Amygdala (tissue), 56 donors: ENCODE results near the gene NCKIPSD.

Experiments
- DNase-seq, 56 donors: peaks; one replicate each; lab custom pipeline; 2025; lab: John Stamatoyannopoulos, UW

The NCKIPSD gene

GRCh38 chr3:48697952-48698351 lies 12.2 kb upstream of the NCKIPSD start:
- DNase-seq: no peak

DNA sequence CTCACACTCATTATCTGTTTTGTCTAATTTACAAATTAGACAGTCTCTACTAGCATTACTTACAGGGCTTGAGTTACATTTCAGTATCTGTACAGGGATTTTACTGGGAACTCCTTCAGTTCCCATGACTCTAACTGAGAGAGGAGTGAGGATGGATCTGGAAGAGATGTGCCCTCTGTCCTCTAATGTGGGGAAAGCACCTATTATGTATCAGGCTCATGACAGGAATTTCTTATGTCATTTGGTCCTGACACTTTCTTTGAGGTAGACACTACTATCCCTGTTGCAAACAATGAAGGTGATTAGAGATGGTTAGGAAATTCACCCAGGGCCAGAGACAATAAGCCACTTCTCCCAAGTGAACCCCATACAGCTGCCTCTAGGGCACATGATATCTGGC lies 10.9 kb upstream of the NCKIPSD start:
- DNase-seq: no peak

- DNase-seq: no peak
Measured at GRCh38 chr3:48696156-48696555, 10.4 kb upstream of the NCKIPSD start.

- DNase-seq: peak in 20 of 56 donors; percentile 7 to 64 (median 42)
Measured at GRCh38 chr3:48695393-48695753, 9.7 kb upstream of the NCKIPSD start.

- DNase-seq: peak in 50 of 56 donors; percentile 9 to 83 (median 58)
Measured at GRCh38 chr3:48694610-48695392, 9.1 kb upstream of the NCKIPSD start.

- DNase-seq: no peak
Measured at GRCh38 chr3:48693826-48694225, 8.1 kb upstream of the NCKIPSD start.

GRCh38 chr3:48692551-48692950 lies 6.8 kb upstream of the NCKIPSD start:
- DNase-seq: peak in 6 of 56 donors; percentile 14 to 46 (median 22)

DNA sequence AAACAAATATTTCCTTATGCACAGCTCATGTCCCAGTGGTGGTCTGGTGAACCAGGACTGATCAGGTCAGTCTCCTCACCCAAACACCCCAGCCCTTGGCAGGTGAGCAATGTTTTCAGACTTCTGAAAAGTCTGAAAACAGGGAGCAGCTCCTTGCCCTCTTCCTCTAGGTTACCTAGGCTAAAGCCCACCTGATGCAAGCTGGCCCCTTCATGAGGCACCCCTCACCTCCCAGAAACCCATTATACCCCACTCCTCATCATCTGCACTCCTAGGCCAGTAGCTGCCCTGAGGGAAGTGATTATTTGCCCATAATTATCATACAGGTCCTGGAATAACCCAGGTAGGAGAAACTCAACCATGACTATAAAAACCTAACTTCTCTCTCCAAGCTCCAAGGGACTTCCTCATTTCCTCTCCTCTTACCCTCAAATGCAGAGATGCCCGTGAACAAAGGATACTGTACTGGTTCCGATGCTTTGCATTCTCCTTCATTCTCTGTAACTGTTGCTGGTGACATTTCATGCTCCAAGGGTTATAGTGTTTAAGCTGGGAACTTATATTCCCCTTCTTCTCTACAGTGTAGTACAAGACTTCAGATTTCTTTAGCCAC lies 5.2 kb upstream of the NCKIPSD start:
- no peak for DNase-seq

DNA sequence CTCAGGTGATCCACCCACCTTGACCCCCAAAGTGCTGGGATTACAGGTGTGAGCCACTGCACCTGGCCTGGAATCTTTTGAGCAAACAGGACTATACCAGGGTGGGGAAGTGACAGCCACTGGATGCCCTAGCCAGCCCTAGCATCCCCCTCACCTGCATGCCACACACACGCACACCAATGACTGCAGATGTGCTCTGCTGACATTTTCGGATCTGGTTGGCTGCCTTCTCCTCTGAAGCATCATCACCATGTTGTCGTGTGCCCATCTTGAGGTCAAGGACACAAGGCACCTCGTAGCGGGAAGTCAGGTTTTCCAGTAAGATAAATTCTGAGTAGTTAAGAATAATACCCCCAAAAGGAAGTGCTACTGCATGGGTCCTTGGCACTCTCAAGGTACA lies 3.7 kb upstream of the NCKIPSD start:
- no peak for DNase-seq

DNA sequence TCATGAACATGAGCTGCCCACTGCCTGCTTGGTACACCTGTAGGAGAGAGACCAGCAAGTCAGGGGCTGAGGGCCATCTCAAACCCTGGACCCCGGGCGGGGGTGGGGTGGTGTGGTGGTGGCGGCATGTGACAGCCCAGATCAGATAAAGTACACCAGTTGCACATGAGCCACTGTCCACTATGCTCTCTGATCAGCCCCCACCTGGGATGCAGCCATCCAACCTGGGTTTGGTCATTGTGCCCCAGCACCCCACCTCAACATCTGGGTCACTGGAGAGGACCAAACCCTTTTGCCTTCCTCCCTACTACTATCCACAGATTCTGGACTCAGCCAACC lies 3.0 kb upstream of the NCKIPSD start:
- DNase-seq: no peak

GRCh38 chr3:48688032-48688736 lies 2.5 kb upstream of the NCKIPSD start:
- DNase-seq: no peak

DNA sequence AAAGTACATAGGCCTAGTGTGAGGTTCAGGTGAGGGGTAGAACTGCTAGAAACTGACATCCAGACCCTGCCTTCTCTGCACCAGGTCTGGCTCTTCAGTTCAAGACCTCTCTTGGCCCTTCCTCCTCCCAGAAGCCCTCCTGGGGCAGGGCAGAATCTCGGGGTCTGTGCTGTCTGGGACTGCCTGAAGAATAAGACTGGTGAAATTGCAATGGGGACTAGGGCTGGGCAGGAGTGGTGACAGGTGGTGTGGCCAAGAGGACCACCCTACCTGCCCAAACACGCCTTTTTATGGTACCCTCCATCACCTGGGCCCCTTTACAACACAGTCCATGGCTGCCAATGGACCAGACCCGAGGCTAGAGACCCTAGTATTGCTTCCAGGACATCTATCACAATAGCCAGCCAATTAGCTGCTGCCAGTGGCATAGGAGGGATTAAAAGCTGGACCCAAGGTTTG lies 1.5 kb upstream of the NCKIPSD start:
- no peak for DNase-seq

GRCh38 chr3:48686538-48687219 lies 964 bp upstream of the NCKIPSD start:
- no peak for DNase-seq

DNA sequence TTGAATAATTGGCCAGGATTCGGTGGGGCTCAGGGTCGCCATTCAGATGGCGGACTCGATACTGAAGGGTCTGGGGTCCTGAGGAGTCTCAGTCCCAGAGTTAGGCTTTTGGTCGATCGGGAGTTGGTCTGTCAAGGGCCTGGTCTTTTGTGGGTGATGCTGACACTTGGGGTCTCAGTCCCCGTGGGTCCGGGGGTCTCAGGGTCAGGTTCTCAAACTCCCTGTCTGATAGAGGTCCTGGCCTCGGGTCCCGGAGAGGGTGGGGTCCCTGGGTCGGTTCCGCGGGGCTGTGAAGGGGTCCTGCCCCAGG lies 467 bp downstream of the NCKIPSD start:
- DNase-seq: no peak

DNA sequence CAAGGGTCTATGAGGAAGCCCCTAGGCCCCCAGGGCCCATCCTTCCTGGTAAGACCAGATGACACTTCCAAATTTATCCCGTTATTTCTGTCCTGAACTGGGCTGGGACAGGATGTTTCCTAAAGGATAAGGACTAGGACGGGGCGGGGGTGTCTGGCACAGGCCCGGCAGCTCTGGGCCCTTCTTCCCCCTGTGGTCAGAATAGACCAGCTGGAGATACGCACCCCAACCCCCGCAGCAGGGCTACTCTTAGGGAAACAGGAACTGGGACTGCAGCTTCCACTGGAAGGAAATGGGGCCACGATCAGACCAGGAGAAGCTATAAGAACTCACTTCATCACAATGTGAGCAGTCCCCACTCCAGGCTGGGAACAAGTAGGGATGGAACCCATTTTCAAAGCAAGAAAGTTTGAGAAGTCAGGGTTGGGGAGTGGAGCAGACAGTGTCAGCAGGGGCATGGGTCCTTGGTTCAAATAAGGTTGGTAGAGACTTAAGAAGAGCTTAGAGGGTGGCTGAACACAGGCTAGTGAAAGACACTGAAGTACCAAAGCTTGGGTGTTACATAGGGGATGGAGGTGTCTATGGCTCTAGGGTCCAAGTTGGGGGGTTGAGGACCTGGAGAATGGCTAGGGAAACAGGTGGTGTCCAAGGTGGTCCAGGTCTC lies 1.1 kb downstream of the NCKIPSD start:
- DNase-seq: peak in 5 of 56 donors; percentile 7 to 21 (median 17)

DNA sequence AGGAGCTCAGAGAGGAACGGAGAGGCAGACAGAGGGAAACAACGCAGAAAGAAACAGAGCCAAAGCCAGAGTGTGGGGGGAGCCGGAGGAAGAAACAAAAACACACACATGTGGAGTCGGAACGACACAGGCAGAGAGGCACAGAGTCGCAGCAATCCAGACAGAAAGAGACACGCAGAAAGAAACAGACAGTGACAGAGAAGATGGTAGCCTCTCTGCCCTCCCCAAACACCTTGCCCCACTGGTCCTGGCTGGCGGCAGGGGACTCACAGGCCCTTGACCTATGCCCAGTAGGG lies 1.7 kb downstream of the NCKIPSD start:
- DNase-seq: no peak

- no peak for DNase-seq
Measured at GRCh38 chr3:48682786-48683185, 2.9 kb downstream of the NCKIPSD start.

- DNase-seq: no peak
Measured at GRCh38 chr3:48681974-48682610, 3.6 kb downstream of the NCKIPSD start.

DNA sequence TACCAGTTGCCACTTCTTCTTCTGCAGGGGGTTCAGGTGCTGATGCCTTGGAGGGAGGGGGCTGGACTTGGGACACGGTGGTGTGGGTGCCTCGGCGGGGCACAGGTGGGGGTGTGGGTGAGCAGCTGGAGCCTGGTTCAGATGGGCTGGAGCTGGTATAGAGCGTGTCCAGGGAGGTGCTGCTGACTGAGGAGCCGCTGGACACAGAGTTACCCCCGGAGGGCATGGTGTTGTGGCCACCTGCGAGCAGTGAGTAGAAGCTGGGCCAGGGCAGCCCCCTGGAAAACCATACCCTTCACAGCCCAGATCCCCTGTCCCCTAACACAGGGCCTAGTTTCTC lies 4.2 kb downstream of the NCKIPSD start:
- no peak for DNase-seq

GRCh38 chr3:48680811-48681540 lies 4.7 kb downstream of the NCKIPSD start:
- DNase-seq: no peak
